Stimulated activated CD4-positive, alpha-beta T cell treated with anti-CD3 and anti-CD28 coated beads, Interleukin-4, amount 100 ng/mL, for 24 hours (primary cell): ENCODE results near the gene ANKRD65.

Source experiments
- DNase-seq: peaks from one replicate; pipeline ENCODE4 v3.0.0-alpha.2; 2020

The ANKRD65 gene

GRCh38 chr1:1441002-1441888 is 20.2 kb upstream of the ANKRD65 start:
- peak; percentile 64 for DNase-seq

DNA sequence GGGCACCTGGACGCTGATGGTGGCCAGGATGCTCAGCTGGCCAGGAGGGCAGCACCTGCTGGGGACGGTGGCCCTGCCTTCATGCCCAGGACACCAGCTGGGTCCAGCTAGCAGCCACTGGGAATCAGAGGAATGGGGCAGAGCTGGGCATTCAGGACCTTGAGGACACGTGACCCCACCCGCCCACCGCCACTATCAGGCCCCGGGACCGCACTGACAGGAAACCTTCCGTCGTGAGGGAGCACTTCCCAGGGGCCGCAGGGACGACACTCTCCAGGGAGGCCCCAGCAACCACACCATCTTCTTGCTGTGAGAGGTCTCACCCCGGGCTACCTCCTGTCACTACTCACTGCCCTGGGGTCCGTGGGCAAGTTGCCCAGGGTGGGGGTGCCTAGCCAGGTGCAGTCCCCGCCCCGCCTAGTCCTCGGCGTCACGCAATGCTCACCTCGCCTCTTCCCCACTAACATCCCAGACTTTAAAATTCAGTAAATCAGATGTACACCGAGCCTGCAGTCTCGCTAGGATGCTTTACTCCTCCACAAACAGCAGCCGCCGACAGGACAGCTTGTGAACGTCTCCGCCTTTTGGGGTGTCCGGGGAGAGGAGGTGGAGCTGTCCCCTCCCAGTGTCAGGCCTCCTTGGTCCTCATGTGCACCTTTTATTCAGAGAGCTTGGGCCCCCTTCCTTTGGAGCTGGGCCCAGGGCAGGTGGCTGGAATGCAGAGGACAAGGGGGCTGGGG is 19.4 kb upstream of the ANKRD65 start:
- no peak for DNase-seq

GRCh38 chr1:1439546-1440261 is 18.6 kb upstream of the ANKRD65 start:
- DNase-seq, result no peak

GRCh38 chr1:1438531-1439381 is 17.7 kb upstream of the ANKRD65 start:
- no peak for DNase-seq

- no peak for DNase-seq
These were observed 16.9 kb upstream of the ANKRD65 start for GRCh38 chr1:1437904-1438376.

GRCh38 chr1:1437033-1437903 is 16.2 kb upstream of the ANKRD65 start:
- no peak for DNase-seq

DNA sequence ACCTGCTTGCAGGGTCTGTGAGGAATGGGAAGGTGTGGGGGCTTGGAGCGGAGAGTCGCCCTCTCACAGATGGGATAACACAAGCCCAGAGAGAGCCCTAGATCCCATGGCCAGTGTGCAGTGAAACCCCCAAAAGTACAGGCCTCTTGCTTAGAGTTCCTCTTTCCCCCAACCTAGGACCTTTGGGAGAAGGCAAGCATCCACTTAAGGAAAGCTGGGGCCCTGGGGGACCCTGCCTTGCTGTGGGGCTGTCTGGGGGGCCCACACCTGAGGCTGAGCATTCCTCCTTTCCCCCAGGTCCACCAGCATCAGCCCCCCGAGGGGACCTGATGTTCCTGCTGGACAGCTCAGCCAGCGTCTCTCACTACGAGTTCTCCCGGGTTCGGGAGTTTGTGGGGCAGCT is 15.6 kb upstream of the ANKRD65 start:
- DNase-seq, result no peak

DNA sequence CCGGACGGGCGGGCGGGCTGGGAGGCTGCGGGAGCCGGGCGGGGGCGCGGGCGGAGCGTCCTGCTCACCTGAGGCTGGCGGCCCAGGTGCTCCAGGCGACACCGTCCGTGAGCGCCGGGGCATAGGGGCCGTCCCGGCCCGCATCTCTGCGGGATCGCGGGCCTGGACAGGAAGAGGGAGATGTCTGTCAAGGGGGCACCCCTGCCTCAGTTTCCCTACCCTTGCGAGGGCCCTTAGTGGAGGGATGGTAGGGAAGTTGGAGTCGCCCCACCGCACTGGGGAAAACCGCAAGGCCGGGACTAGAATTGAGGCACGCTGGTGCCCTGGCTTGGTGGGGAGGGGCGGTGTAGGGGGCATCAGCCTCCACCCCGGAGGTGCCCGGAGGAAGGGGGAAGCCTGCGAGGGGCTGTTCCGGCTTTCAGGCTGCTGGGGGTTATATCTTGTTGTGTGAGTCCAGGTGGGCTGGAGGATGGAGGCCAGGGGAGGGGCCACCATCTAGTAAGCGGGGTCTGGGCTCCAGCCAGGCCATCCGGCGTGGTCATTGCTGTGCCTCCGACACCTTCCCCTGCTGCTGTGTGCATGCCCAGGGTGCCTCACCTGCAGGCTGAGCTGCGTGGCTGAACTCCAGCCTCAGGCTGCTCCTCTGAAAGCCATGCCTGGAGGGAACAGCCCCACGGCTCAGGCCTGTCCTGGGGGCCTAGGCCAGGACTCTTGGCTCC is 15.0 kb upstream of the ANKRD65 start:
- DNase-seq, result no peak

DNA sequence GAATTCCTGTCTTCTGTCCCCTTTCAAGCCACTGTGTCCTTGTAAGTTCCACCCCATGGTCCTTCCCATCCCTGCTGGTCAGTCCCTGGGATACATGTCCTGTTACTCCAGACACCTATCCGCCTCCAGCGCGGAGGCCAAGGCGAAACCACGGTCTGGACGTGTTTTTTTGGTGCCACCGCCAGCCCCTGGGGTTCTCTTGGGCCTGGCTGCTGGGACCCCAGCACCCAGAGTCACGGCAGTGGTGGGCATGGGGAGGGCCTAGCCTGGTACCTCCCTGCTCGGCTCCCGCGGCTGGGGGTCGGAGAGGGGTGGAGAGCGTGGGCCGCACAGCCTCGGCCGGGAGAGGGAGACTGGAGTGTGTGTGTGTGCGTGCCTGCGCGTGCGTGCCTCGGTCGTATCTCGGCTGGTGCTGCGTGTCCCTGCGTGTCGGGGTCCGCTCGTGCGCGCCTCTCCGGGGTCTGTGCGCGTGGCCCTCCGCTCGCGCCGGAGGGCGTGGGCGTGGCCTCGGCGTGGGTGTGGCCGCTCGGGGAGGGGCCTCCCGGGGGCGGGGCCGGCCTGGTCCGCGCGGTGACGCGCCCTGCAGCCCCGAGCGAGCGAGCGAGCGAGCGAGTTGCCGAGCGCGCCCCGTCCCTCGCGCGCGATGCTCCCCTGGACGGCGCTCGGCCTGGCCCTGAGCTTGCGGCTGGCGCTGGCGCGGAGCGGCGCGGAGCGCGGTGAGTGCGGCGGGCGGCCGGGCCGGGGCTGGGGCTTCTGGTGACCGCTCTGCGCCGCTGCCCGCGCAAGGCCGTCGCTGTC is 14.2 kb upstream of the ANKRD65 start, which contains the start of gene VWA1:
TSS of gene VWA1 (plus strand) at position 585 of the 798 bp plus-strand sequence. CDS start at position 644, 59 bp downstream.
- DNase-seq, result peak; percentile 60

DNA sequence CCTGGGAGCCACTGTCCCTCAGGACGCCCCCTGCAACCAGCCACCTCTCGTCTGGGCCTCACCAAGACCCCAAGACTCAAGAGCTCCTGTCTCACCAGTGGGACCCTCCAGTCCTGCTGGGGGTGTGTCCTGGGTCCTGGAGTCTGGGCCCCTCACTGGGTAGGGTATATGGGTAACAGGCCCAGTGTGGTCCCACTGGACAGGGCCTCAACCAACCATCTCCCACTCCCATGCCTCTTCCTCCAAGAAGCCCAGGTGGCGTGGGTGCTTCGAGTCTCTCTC is 13.7 kb upstream of the ANKRD65 start:
- DNase-seq, result no peak

DNA sequence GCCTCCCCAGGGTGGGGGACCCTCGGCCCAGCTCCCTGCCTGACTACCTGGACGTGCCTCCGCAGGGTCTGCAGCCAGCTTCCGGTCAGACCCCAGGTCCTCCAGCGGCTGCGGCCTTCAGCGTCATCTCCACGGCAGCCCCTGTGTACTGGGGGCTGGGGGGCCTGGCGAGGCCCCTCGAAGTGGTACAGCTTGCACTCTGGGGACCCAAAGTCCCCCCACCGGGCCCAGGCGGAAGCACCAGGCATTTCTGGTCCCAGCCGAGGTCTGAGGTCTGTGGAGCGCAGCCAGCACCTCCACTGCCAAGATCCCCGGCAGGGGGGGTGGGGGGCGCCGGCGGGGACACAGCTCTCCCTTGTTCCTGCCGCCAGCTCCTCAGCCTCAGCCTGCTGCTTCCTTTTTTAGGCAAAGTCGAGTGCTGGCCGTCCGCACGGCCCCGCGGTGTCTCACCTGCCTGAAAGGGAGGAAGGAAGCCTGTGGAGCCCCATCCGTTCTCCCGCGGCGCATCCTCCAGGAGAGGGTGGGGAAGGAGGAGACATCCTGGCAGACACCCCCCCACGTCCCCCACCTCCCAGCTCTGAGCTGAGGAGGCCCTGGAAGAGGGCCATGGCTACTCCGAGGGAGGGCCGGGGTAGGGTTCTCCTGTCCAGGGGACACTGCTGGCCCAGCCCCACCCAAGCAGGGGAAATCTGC is 13.2 kb upstream of the ANKRD65 start:
- no peak for DNase-seq

DNA sequence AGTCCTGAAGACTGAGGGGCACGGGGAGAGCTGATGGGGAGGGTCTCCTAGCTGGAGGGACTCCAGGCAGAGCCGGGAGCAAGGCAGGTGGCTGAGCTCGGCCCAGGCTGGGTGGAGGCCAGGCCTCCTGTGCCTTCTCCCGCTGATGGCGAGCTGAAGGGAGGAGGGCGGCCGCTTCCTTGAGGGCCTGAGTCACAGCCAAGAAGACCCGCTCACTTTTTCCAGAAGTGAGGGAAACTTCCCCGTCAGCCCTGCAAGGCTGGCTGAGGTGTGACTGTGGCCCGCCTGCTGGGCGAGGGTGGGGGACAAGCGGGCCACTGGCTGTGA is 12.7 kb upstream of the ANKRD65 start:
- DNase-seq, result peak; percentile 67

DNA sequence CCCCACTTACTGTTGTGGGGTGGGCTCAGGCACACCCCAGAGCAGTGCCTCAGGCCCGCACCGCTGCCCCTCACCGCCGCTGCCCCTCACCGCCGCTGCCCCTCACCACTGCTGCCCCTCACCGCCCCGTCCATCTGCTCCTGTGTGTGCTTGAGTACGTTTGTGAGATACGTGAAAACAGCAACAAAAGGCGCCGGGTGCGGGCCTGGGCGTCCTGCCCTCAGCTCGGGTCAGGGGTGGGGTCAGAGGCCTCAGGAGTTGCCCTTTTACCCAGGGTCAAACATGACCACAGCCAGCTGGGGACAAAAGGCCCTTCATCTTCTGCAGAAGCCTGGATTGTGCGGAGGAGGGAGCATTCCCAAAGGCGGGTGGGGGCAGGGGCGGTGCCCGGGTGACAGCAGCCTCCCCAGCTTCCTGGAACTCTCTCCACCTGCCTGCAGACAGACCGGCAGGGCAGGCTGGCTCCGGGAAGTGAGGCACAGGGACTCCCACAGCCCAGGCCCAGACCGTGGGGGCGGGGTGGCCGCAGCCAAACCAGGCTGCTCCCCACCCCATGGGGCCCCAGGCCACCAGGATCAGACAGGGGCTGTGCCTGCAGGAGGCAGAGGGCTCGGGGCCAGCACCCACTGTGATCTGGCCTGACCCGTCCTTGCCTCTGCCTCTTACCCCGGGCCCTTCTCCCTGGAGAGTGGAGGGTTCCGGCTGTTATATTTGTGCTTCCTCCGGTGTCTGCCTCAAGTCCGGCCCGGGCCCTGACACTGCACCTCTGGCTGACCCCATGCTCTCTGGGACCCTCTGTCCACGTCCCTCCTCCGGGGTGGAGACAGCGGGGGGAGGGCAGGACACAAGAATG is 12.1 kb upstream of the ANKRD65 start:
- no peak for DNase-seq

- DNase-seq, result no peak
These were observed 11.3 kb upstream of the ANKRD65 start for GRCh38 chr1:1432274-1432950.

DNA sequence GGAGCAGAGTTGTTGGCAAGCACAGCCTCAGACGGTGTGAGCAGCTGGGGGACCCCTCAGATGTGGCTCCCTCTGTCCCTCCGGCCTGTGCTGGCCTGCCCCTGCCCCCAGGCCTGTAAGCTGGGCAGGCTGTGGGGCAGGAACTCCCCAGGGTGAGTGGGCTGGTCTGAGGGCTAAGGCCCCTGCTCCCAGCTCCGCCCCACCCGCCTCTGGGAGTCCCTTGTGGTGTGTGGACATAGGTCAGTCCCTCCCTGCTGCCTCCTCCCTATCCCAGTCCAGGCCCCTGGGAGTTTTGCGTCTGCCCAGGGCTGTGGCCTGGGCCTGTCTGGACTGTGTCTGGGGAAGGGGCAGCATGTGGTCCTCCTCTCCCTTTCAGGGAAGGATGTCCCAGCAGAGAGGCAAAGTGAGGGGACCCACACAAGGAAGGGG is 10.8 kb upstream of the ANKRD65 start:
- DNase-seq, result no peak

GRCh38 chr1:1430992-1431844 is 10.1 kb upstream of the ANKRD65 start:
- no peak for DNase-seq
